GM13976 (cell line): ENCODE data around the gene VEPH1.

Source experiments
- DNase-seq: peaks from one replicate; pipeline ENCODE4 v3.0.0; 2012; ENCODE audit warnings: low spot score
- CTCF ChIP-seq: IDR thresholded peaks from 2 replicates; pipeline ENCODE4 v1.5.1; 2012; ENCODE audit warnings: borderline replicate concordance, mild to moderate bottlenecking; ENCODE audit not compliant: insufficient read depth; ENCODE audit errors: extremely low read depth, missing control alignments, control extremely low read depth
- in situ Hi-C: fragments of 300-500 bp; cut with MboI; formaldehyde crosslinking; loops from one replicate; pipeline ENCODE4 v1.12.0; 2022; ENCODE audit warnings: low sequenced_read_pairs, mixed read lengths, inconsistent platforms; ENCODE audit not compliant: unreplicated experiment

VEPH1 gene

GRCh38 chr3:157390713-157391515, 112.3 kb downstream of the VEPH1 start:
- in situ Hi-C loops: no loop called here
- DNase-seq: no peak
- TF ChIP-seq CTCF: no peak

GRCh38 chr3:157388976-157389375, 114.2 kb downstream of the VEPH1 start:
- in situ Hi-C loops: no loop called here
- no peak for TF ChIP-seq CTCF
- no peak for DNase-seq

- in situ Hi-C loops: no loop called here
- TF ChIP-seq CTCF: no peak
- DNase-seq: no peak
Measured at GRCh38 chr3:157387708-157388435, 115.3 kb downstream of the VEPH1 start.

GRCh38 chr3:157384491-157384890, 118.7 kb downstream of the VEPH1 start:
- no peak for TF ChIP-seq CTCF
- no peak for DNase-seq

GRCh38 chr3:157384031-157384430, 119.2 kb downstream of the VEPH1 start:
- TF ChIP-seq CTCF: no peak
- in situ Hi-C loops: no loop called here
- no peak for DNase-seq

More at GRCh38 chr3:157384491-157384890, 118.7 kb downstream of the VEPH1 start:
- in situ Hi-C loops: no loop called here

GRCh38 chr3:157381606-157382005, 121.6 kb downstream of the VEPH1 start:
- in situ Hi-C loops: no loop called here
- TF ChIP-seq CTCF: no peak
- no peak for DNase-seq
